Measurements from ENCODE around the gene CCT6A.

DNA sequence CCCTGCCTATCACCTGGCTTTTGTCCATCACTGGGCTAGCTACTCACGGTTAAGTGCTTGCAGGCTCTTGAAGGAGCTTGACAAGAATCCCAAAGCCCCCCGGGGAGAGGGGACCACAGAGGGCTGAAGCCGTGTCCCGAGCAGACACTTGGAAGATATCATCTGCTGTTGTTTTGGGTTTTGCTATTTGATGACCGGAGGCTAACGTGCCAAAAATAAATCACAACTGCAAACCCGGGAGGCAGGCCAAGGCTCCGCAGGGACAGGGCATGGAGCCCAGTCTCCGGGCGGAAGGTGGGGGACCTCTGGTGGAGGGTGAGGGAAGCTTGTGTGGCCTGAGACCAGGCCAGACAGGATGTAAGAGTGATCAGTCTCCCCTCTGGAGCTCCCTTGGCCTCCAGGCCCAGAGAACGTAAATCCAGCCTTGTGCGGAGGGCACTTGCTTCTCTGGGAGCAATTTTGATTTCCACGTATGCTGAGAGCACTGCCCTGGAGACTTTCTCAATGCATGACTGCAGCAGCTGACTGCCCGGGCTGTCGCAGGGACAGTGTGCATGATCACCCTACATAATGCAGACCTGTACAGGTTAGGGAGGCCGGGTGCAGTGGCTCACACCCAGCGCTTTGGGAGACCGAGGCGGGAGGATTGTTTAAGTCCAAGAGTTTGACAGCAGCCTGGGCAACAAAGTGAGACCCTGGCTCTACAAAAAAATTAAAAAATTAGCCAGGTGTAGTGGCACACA lies 41.4 kb downstream of the CCT6A start, which contains the start of gene PHKG1:
- peak in 2 of 3 donors; percentile 21 to 42 for TF ChIP-seq POLR2AphosphoS5 (IDR thresholded peaks at IDR 0.05)
- TF ChIP-seq, protein P1, sequence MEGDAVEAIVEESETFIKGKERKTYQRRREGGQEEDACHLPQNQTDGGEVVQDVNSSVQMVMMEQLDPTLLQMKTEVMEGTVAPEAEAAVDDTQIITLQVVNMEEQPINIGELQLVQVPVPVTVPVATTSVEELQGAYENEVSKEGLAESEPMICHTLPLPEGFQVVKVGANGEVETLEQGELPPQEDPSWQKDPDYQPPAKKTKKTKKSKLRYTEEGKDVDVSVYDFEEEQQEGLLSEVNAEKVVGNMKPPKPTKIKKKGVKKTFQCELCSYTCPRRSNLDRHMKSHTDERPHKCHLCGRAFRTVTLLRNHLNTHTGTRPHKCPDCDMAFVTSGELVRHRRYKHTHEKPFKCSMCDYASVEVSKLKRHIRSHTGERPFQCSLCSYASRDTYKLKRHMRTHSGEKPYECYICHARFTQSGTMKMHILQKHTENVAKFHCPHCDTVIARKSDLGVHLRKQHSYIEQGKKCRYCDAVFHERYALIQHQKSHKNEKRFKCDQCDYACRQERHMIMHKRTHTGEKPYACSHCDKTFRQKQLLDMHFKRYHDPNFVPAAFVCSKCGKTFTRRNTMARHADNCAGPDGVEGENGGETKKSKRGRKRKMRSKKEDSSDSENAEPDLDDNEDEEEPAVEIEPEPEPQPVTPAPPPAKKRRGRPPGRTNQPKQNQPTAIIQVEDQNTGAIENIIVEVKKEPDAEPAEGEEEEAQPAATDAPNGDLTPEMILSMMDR (IDR thresholded peaks at IDR 0.05) = peak in 2 of 3 donors; percentile 22 to 36

Data from breast epithelium (tissue), 3 donors.